GM12891 (cell line): ENCODE results near the gene ORC6.

Source experiments
- POLR2A ChIP-seq: IDR thresholded peaks from 2 replicates; pipeline ENCODE4 v1.6.1; 2011; ENCODE audit warnings: low read depth, low read length, control low read depth
- POLR2AphosphoS5 ChIP-seq: IDR thresholded peaks from 2 replicates; pipeline ENCODE4 v1.6.1; 2011; ENCODE audit warnings: low read depth, low read length, control low read depth
- SPI1 ChIP-seq: IDR thresholded peaks from 2 replicates; pipeline ENCODE4 v1.6.1; 2011; ENCODE audit warnings: low read depth, low read length, control low read depth
- TAF1 ChIP-seq: IDR thresholded peaks from 2 replicates; pipeline ENCODE4 v1.6.1; 2011; ENCODE audit warnings: low read depth, low read length, control low read depth

DNA sequence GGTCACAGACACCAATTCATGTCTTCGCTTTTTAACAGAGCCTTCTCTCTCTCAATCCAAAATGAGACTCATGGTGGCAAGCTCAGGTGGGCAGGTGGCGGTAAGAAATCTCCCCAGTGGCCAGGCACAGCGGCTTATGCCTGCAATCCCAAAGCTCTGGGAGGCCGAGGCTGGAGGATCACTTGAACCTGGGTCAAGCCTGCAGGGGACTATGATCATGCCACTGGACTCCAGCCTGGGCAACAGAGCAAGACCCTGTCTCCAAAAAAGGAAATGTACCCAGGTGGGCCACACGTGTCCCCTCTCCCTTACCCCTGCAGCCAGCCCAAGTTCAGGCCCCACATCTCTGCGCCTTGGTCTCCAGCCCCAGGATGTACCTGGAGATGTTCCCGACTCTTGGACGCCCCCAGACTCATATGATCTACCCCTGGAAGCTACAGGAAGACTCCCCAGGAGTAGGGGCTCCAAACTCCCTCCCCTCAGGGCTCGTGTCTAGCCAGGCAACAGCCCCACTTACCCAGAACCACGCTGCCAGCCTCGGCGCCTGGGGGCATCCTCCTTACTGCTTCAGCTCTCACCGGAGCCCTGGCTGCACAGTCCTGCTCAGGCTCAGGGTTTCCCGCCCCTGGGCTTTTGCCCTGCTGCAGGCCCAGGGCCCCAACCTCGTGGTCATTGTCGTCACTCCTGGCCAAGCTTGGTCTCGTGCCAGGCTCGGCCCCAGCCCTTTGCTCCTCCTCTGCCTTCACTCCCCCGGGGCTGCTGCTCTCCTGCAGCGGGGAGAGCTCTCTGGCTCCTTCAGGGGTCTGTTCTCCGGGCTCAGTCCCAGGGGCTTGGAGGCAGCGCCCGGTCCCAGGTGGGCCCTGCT, 42.5 kb downstream of the ORC6 start:
- TF ChIP-seq TAF1 = no peak
- no peak for TF ChIP-seq POLR2A
- TF ChIP-seq SPI1 = no peak
- no peak for TF ChIP-seq POLR2AphosphoS5
